PC-3 (cell line): Measurements from ENCODE around the gene AFTPH.

Experiments
- CTCF ChIP-seq: fragments of 300-600 bp; sonication (generic); conservative IDR thresholded peaks from 2 replicates; pipeline ENCODE4 v1.5.1; 2017; ENCODE audit warnings: antibody characterized with exemption, low read depth, mild to moderate bottlenecking, low read length
- EZH2phosphoT487 ChIP-seq: fragments of 300-600 bp; sonication (generic); IDR thresholded peaks from 2 replicates; pipeline ENCODE4 v1.6.1; 2018; ENCODE audit warnings: mild to moderate bottlenecking, antibody characterized with exemption, low read length, borderline replicate concordance

GRCh38 chr2:64586883-64587481 is 62.9 kb downstream of the AFTPH start:
- TF ChIP-seq CTCF (peak; percentile 90), EZH2phosphoT487 (no peak)
